ENCODE data around the gene RAMP3. TPM values are rescaled to one million over a fixed set of nuclear protein-coding genes. Genes with fewer than 3 reads are reported as not detected.

The RAMP3 gene
- total RNA-seq, 6 experiments from 2014 or later, result 3.6 to 25.9 (median 23.4) TPM

DNA sequence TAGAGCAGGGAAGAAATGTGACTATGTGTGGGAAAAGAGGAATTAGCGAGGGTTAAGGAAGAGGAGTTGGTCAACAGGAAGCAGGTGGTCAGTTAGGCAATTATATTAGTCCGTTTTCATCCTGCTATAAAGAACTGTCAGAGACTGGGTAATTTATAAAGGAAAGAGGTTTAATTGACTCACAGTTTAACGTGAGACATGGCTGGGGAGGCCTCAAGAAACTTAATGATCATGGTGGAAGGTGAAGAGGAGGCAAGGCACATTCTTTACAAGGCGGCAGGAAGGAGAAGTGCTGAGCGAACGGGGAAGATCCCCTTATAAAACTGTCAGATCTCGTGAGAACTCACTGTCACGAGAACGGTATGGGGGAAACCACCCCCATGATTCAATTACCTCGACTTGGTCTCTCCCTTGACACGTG is 35.0 kb downstream of the RAMP3 start:
- no peaks in the 10 kb centered on the region for H3K27me3 ChIP-seq
- no peaks in the 10 kb centered on the region for H3K36me3 ChIP-seq
- DNase-seq (no peak), ATAC-seq (peak in 1 of 4 donors; percentile 14)
- WGBS (ENCODE audit: insufficient coverage, low coverage, low lambda C conversion rate, missing lambda C conversion rate), result 26% methylated on average over 4 of the region's 11 CpGs
- H3K9me3 ChIP-seq, result no peaks in the 10 kb centered on the region
- no peak overlapping the region for H3K4me3 ChIP-seq
- TF ChIP-seq POLR2A (IDR thresholded peaks at IDR 0.05), result no peak
- TF ChIP-seq, protein P1, sequence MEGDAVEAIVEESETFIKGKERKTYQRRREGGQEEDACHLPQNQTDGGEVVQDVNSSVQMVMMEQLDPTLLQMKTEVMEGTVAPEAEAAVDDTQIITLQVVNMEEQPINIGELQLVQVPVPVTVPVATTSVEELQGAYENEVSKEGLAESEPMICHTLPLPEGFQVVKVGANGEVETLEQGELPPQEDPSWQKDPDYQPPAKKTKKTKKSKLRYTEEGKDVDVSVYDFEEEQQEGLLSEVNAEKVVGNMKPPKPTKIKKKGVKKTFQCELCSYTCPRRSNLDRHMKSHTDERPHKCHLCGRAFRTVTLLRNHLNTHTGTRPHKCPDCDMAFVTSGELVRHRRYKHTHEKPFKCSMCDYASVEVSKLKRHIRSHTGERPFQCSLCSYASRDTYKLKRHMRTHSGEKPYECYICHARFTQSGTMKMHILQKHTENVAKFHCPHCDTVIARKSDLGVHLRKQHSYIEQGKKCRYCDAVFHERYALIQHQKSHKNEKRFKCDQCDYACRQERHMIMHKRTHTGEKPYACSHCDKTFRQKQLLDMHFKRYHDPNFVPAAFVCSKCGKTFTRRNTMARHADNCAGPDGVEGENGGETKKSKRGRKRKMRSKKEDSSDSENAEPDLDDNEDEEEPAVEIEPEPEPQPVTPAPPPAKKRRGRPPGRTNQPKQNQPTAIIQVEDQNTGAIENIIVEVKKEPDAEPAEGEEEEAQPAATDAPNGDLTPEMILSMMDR (IDR thresholded peaks at IDR 0.05), result no peak
- no peaks in the 10 kb centered on the region for H3K4me1 ChIP-seq
- no peak overlapping the region for H3K27ac ChIP-seq
- intact Hi-C loops (cut with DNase I), result no loop called here

DNA sequence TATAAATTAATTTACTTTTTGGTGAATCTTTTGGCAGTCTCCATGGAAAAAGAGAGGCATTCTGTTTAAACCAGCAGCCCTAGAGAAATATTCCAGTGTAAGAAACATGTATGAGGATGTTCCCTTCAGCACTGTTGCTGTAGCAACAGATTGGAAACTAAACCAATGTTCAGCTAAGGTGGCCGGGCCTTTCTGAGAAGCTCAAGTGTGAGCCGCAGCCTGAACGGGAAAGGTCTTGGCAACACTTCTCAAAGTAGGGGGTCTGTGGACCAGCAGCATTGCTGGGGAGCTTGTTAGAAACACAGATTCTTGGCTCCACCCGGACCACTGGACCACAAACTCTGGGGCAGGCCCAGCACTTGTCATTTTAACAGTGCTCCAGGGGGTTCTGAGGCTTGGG is 36.2 kb downstream of the RAMP3 start:
- no peak for TF ChIP-seq POLR2A (IDR thresholded peaks at IDR 0.05)
- TF ChIP-seq, protein P1 (IDR thresholded peaks at IDR 0.05), result no peak
- ATAC-seq (no peak), DNase-seq (no peak)
- WGBS (ENCODE audit: insufficient coverage, low coverage, low lambda C conversion rate, missing lambda C conversion rate), result 83% methylated on average over 3 of the region's 4 CpGs
- H3K9me3 ChIP-seq, result no peaks in the 10 kb centered on the region
- H3K4me1 ChIP-seq, result no peaks in the 10 kb centered on the region
- no peak overlapping the region for H3K27ac ChIP-seq
- H3K4me3 ChIP-seq, result no peak overlapping the region
- no peaks in the 10 kb centered on the region for H3K36me3 ChIP-seq
- intact Hi-C loops (cut with DNase I), result no loop called here
- no peaks in the 10 kb centered on the region for H3K27me3 ChIP-seq

DNA sequence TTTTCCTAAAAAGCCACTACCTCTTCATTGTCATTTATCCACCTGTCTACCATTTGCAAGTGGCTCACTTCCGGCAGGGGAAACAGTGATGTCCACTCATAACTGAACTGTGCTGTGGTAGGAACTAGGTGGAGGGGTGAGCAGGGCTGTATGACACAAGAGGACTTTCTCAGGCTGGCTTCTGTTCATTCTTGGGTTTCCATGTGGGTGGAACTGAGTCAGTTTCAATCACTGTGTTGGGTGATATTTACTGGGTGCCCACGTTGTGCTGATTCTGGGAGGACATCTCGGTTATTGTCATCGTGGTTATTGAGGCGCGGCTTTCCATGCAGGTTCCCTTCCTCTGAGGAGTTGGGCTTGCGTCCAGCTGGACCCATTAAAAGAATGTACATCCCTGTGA is 38.8 kb downstream of the RAMP3 start:
- H3K9me3 ChIP-seq, result no peaks in the 10 kb centered on the region
- no peak overlapping the region for H3K27ac ChIP-seq
- DNase-seq (peak in 1 of 3 donors; percentile 30), ATAC-seq (no peak)
- no peaks in the 10 kb centered on the region for H3K27me3 ChIP-seq
- H3K4me1 ChIP-seq, result no peaks in the 10 kb centered on the region
- H3K36me3 ChIP-seq, result no peaks in the 10 kb centered on the region
- TF ChIP-seq POLR2A (IDR thresholded peaks at IDR 0.05), result no peak
- TF ChIP-seq, protein P1 (IDR thresholded peaks at IDR 0.05), result no peak
- H3K4me3 ChIP-seq, result no peak overlapping the region
- intact Hi-C loops (cut with DNase I), result no loop called here
- WGBS (ENCODE audit: insufficient coverage, low coverage, low lambda C conversion rate, missing lambda C conversion rate), result 65% methylated on average over 6 of the region's 7 CpGs

- intact Hi-C loops (cut with DNase I), result no loop called here
- Histone ChIP-seq H3K4me1 (no peaks in the 10 kb centered on the region), H3K4me3 (no peak overlapping the region), H3K36me3 (no peaks in the 10 kb centered on the region), H3K27ac (no peak overlapping the region), H3K9me3 (no peaks in the 10 kb centered on the region), H3K27me3 (no peaks in the 10 kb centered on the region)
- WGBS (ENCODE audit: insufficient coverage, low coverage, low lambda C conversion rate, missing lambda C conversion rate), result 82% methylated on average over 1 of the region's 2 CpGs
- no peak for DNase-seq
- ATAC-seq, result no peak
- TF ChIP-seq POLR2A (IDR thresholded peaks at IDR 0.05), result no peak
- TF ChIP-seq, protein P1 (IDR thresholded peaks at IDR 0.05), result no peak
These were observed 39.9 kb downstream of the RAMP3 start for GRCh38 chr7:45197461-45197860.

GRCh38 chr7:45198986-45199385 is 41.4 kb downstream of the RAMP3 start:
- no peak overlapping the region for H3K27ac ChIP-seq
- H3K36me3 ChIP-seq, result no peaks in the 10 kb centered on the region
- DNase-seq (peak in 1 of 3 donors; percentile 25), ATAC-seq (no peak)
- no peaks in the 10 kb centered on the region for H3K4me1 ChIP-seq
- WGBS (ENCODE audit: insufficient coverage, low coverage, low lambda C conversion rate, missing lambda C conversion rate), result no CpG with 5 or more reads among the region's 3 CpGs
- no peaks in the 10 kb centered on the region for H3K9me3 ChIP-seq
- no peak overlapping the region for H3K4me3 ChIP-seq
- intact Hi-C loops (cut with DNase I), result no loop called here
- H3K27me3 ChIP-seq, result no peaks in the 10 kb centered on the region
- TF ChIP-seq, protein P1 (IDR thresholded peaks at IDR 0.05), result no peak
- TF ChIP-seq POLR2A (IDR thresholded peaks at IDR 0.05), result no peak
